Astrocyte (in vitro differentiated cells and primary cell): ENCODE data around the gene SLC2A13. TPM values are rescaled to one million over a fixed set of nuclear protein-coding genes. Genes with fewer than 3 reads are reported as not detected.

Source experiments
- DNase-seq: peaks from one replicate; pipeline ENCODE4 v3.0.0-alpha.2; 2010; ENCODE audit warnings: low read depth
- FAIRE-seq: peaks from 2 replicates; lab custom pipeline; 2011; peaks lifted over from hg19 to GRCh38; lab: Jason Lieb, UNC
- H2AFZ ChIP-seq: 2 replicates; pipeline ENCODE4 v1.6.0; 2012; ENCODE audit warnings: low read depth, low read length, inconsistent platforms
- H3K27ac ChIP-seq: 2 replicates; pipeline ENCODE4 v1.5.1; 2011; ENCODE audit warnings: low read depth, low read length, inconsistent platforms
- H3K27me3 ChIP-seq: 2 replicates; pipeline ENCODE4 v1.6.0; 2011; ENCODE audit warnings: low read length, inconsistent platforms; ENCODE audit not compliant: insufficient read depth
- H3K36me3 ChIP-seq: 2 replicates; pipeline ENCODE4 v1.5.1; 2011; ENCODE audit warnings: low read length, inconsistent platforms; ENCODE audit not compliant: insufficient read depth
- H3K4me1 ChIP-seq: 2 replicates; pipeline ENCODE4 v1.5.1; 2011; ENCODE audit warnings: low read length, inconsistent platforms; ENCODE audit not compliant: insufficient read depth
- H3K4me2 ChIP-seq: 2 replicates; pipeline ENCODE4 v1.6.0; 2012; ENCODE audit warnings: low read length, inconsistent platforms
- H3K4me3 ChIP-seq: 2 replicates; pipeline ENCODE4 v1.5.1; 2011; ENCODE audit warnings: low read depth, mild to moderate bottlenecking, low read length, inconsistent platforms; ENCODE audit not compliant: insufficient read depth
- H3K79me2 ChIP-seq: 2 replicates; pipeline ENCODE4 v1.6.0; 2012; ENCODE audit warnings: mild to moderate bottlenecking, low read length, inconsistent platforms; ENCODE audit not compliant: insufficient read depth
- H3K9ac ChIP-seq: 2 replicates; pipeline ENCODE4 v1.6.0; 2012; ENCODE audit warnings: mild to moderate bottlenecking, low read length, inconsistent platforms
- H3K9me3 ChIP-seq: 2 replicates; pipeline ENCODE4 v1.5.1; 2012; ENCODE audit warnings: low read depth, mild to moderate bottlenecking, low read length, inconsistent platforms; ENCODE audit not compliant: insufficient read depth
- H4K20me1 ChIP-seq: 2 replicates; pipeline ENCODE4 v1.6.0; 2012; ENCODE audit warnings: low read length, inconsistent platforms; ENCODE audit not compliant: insufficient read depth
- H3K27ac Mint-ChIP-seq: one replicate; pipeline ENCODE4 v1.8.0; 2021; ENCODE audit warnings: mild to moderate bottlenecking, mixed read lengths; ENCODE audit not compliant: unreplicated experiment
- H3K27me3 Mint-ChIP-seq: one replicate; pipeline ENCODE4 v1.8.0; 2021; ENCODE audit warnings: low read depth, mixed read lengths; ENCODE audit not compliant: unreplicated experiment
- H3K36me3 Mint-ChIP-seq: one replicate; pipeline ENCODE4 v1.8.0; 2021; ENCODE audit warnings: low read depth, mixed read lengths; ENCODE audit not compliant: unreplicated experiment
- H3K4me1 Mint-ChIP-seq: one replicate; pipeline ENCODE4 v1.8.0; 2021; ENCODE audit warnings: low read depth, mixed read lengths; ENCODE audit not compliant: unreplicated experiment
- H3K4me3 Mint-ChIP-seq: one replicate; pipeline ENCODE4 v1.8.0; 2021; ENCODE audit warnings: mild to moderate bottlenecking, moderate library complexity, mixed read lengths; ENCODE audit not compliant: unreplicated experiment
- H3K9me3 Mint-ChIP-seq: one replicate; pipeline ENCODE4 v1.8.0; 2021; ENCODE audit warnings: mild to moderate bottlenecking, mixed read lengths; ENCODE audit not compliant: unreplicated experiment
- CTCF ChIP-seq: IDR thresholded peaks from 2 replicates; pipeline ENCODE4 v1.5.1; 2011; ENCODE audit warnings: low read depth, mild to moderate bottlenecking, inconsistent platforms, low read length, moderate library complexity; ENCODE audit not compliant: insufficient read depth
- EZH2 ChIP-seq: IDR thresholded peaks from 2 replicates; pipeline ENCODE4 v1.6.1; 2012; ENCODE audit warnings: mild to moderate bottlenecking, low read length, inconsistent platforms; ENCODE audit not compliant: insufficient read depth
- total RNA-seq: library from RNA; stranded (reverse); gene quantifications from 2 replicates; pipeline ENCODE4 v1.2.1, GENCODE V29; 2021

Gene SLC2A13
- total RNA-seq, 1 donor from 2014 or later, result 10.2 TPM

- no peaks in the 10 kb centered on the region for H3K27me3 ChIP-seq
- H3K36me3 ChIP-seq, result no peaks in the 10 kb centered on the region
- Mint-ChIP-seq H3K9me3 (no peaks in the 10 kb centered on the region), H3K36me3 (no peaks in the 10 kb centered on the region), H3K4me1 (no peaks in the 10 kb centered on the region), H3K27ac (no peak overlapping the region), H3K4me3 (no peak overlapping the region), H3K27me3 (no peaks in the 10 kb centered on the region)
- TF ChIP-seq EZH2, result no peak
- no peak for TF ChIP-seq CTCF
- no peak overlapping the region for H3K4me2 ChIP-seq
- no peak for DNase-seq
- no peak overlapping the region for H3K27ac ChIP-seq
- no peak for FAIRE-seq
- no peaks in the 10 kb centered on the region for H3K9me3 ChIP-seq
- no peak overlapping the region for H3K9ac ChIP-seq
- no peaks in the 10 kb centered on the region for H4K20me1 ChIP-seq
- no peak overlapping the region for H2AFZ ChIP-seq
- H3K4me3 ChIP-seq, result no peak overlapping the region
- no peaks in the 10 kb centered on the region for H3K79me2 ChIP-seq
- H3K4me1 ChIP-seq, result no peaks in the 10 kb centered on the region
Measured at GRCh38 chr12:40065636-40066035, 40.2 kb downstream of the SLC2A13 start.

- no peak overlapping the region for H3K27ac ChIP-seq
- H3K9me3 ChIP-seq, result no peaks in the 10 kb centered on the region
- no peaks in the 10 kb centered on the region for H3K27me3 ChIP-seq
- Mint-ChIP-seq H3K4me3 (no peak overlapping the region), H3K36me3 (no peaks in the 10 kb centered on the region), H3K27ac (no peak overlapping the region), H3K4me1 (peaks cover 7% of the 10 kb centered on the region), H3K27me3 (no peaks in the 10 kb centered on the region), H3K9me3 (no peaks in the 10 kb centered on the region)
- H3K4me2 ChIP-seq, result no peak overlapping the region
- no peaks in the 10 kb centered on the region for H3K36me3 ChIP-seq
- TF ChIP-seq EZH2 (no peak), CTCF (no peak)
- FAIRE-seq (no peak), DNase-seq (peak; percentile 34)
- H3K79me2 ChIP-seq, result no peaks in the 10 kb centered on the region
- H3K4me3 ChIP-seq, result no peak overlapping the region
- no peaks in the 10 kb centered on the region for H4K20me1 ChIP-seq
- no peaks in the 10 kb centered on the region for H3K4me1 ChIP-seq
- H3K9ac ChIP-seq, result no peak overlapping the region
- H2AFZ ChIP-seq, result no peak overlapping the region
Measured at GRCh38 chr12:40063414-40063813, 42.5 kb downstream of the SLC2A13 start.

GRCh38 chr12:40058721-40059190 lies 47.1 kb downstream of the SLC2A13 start:
- H3K4me2 ChIP-seq, result no peak overlapping the region
- FAIRE-seq (no peak), DNase-seq (no peak)
- H3K4me3 Mint-ChIP-seq, result no peak overlapping the region
- no peaks in the 10 kb centered on the region for H3K27me3 ChIP-seq
- no peak overlapping the region for H3K9ac ChIP-seq
- TF ChIP-seq EZH2, result no peak
- TF ChIP-seq CTCF, result no peak
- no peaks in the 10 kb centered on the region for H3K27me3 Mint-ChIP-seq
- H3K79me2 ChIP-seq, result no peaks in the 10 kb centered on the region
- H3K36me3 Mint-ChIP-seq, result no peaks in the 10 kb centered on the region
- H3K4me1 ChIP-seq, result peaks cover 5% of the 10 kb centered on the region
- no peak overlapping the region for H3K27ac Mint-ChIP-seq
- H3K27ac ChIP-seq, result no peak overlapping the region
- H4K20me1 ChIP-seq, result no peaks in the 10 kb centered on the region
- H3K36me3 ChIP-seq, result no peaks in the 10 kb centered on the region
- H3K4me1 Mint-ChIP-seq, result peaks cover 13% of the 10 kb centered on the region
- H3K9me3 ChIP-seq, result no peaks in the 10 kb centered on the region
- no peak overlapping the region for H3K4me3 ChIP-seq
- H2AFZ ChIP-seq, result no peak overlapping the region
- no peaks in the 10 kb centered on the region for H3K9me3 Mint-ChIP-seq
